HCT116 (cell line): ENCODE measurements around the gene NCBP1. TPM values are rescaled to one million over a fixed set of nuclear protein-coding genes. Genes with fewer than 3 reads are reported as not detected.

ENCODE experiments used
- ATAC-seq: fragments of 200-7000 bp; cut with Tn5 transposase; 2 replicates; pipeline ENCODE4 v1.9.1; 2020; ENCODE audit warnings: mild to moderate bottlenecking, moderate library complexity
- BruUV-seq: library from RNA; stranded (reverse); fragments of 400-500 nt; replicated peaks from 2 replicates; lab custom pipeline; 2021; lab: Mats Ljungman, UMichigan
- CTCF ChIA-PET: fragments of 300-600 bp; sonication (Branson Sonifier 250); formaldehyde crosslinking; loops from one replicate; lab custom pipeline; 2021; ENCODE audit warnings: antibody characterized with exemption; lab: Charles Lee
- POLR2A ChIA-PET: fragments of 300-600, 350-600 bp; sonication (Branson Sonifier 250); formaldehyde crosslinking; loops from one replicate; lab custom pipeline; 2021; ENCODE audit warnings: antibody characterized with exemption; lab: Charles Lee
- RAD21 ChIA-PET, 2 experiments: fragments of 300-600 bp; sonication (Branson Sonifier 250); formaldehyde crosslinking; loops; one replicate each; lab custom pipeline; 2023; ENCODE audit warnings: low total read pairs in 2 of 2; ENCODE audit not compliant: uncharacterized antibody in 2 of 2, unreplicated experiment in 2 of 2, low non-redundant PET in 1 of 2; lab: Charles Lee
- DNase-seq: peaks from one replicate; pipeline ENCODE4 v3.0.0-alpha.2; 2010; ENCODE audit warnings: low read depth, low spot score
- H2AFZ ChIP-seq: fragments of 200-600 bp; shearing (Covaris generic), sonication (generic); 2 replicates; pipeline ENCODE4 v1.6.1; 2017; ENCODE audit warnings: low read depth, mixed run types, mixed read lengths, antibody characterized with exemption, low read length; ENCODE audit not compliant: poor library complexity, severe bottlenecking
- H3K27ac ChIP-seq: 2 replicates; pipeline ENCODE4 v1.5.1; 2012; ENCODE audit warnings: low read depth, low read length
- H3K27me3 ChIP-seq: fragments of 200-600 bp; sonication (generic); 2 replicates; pipeline ENCODE4 v1.6.1; 2016; ENCODE audit warnings: mixed run types, low read length, mixed read lengths; ENCODE audit not compliant: insufficient read depth
- H3K36me3 ChIP-seq, 2 experiments: fragments of 200-500 bp in 1 of 2; fragments of 200-600 bp in 1 of 2; sonication (Bioruptor generic) in 1 of 2; sonication (generic) in 1 of 2; 2 replicates each; pipeline versions ENCODE4 v1.5.1 to v1.6.1; 2014 to 2016; ENCODE audit warnings: low read length in 2 of 2, inconsistent platforms in 1 of 2, mixed read lengths in 1 of 2, mixed run types in 1 of 2; ENCODE audit not compliant: insufficient read depth in 2 of 2, control insufficient read depth in 1 of 2
- H3K4me1 ChIP-seq, 2 experiments: fragments of 200-600 bp in 1 of 2; sonication (generic) in 1 of 2; 2 replicates each; pipeline versions ENCODE4 v1.5.1 to v1.6.1; 2012 to 2017; ENCODE audit warnings: low read length in 2 of 2, inconsistent platforms in 1 of 2, mild to moderate bottlenecking in 1 of 2, mixed read lengths in 1 of 2, mixed run types in 1 of 2, moderate library complexity in 1 of 2; ENCODE audit not compliant: insufficient read depth in 2 of 2, control insufficient read depth in 1 of 2
- H3K4me2 ChIP-seq: fragments of 200-600 bp; sonication (generic); 2 replicates; pipeline ENCODE4 v1.6.1; 2017; ENCODE audit warnings: mixed run types, low read length, mixed read lengths
- H3K4me3 ChIP-seq, 2 experiments: fragments of 200-600 bp in 1 of 2; sonication (generic) in 1 of 2; replicated peaks in 1 of 2; 2 replicates each; pipeline ENCODE4 v1.5.1; 2011 to 2016; ENCODE audit warnings: low read length in 2 of 2, control low read depth in 1 of 2, low read depth in 1 of 2, mild to moderate bottlenecking in 1 of 2, mixed read lengths in 1 of 2, mixed run types in 1 of 2
- H3K79me2 ChIP-seq: fragments of 200-600 bp; sonication (generic); 2 replicates; pipeline ENCODE4 v1.6.1; 2017; ENCODE audit warnings: mild to moderate bottlenecking, mixed run types, low read length, moderate library complexity, mixed read lengths; ENCODE audit not compliant: insufficient read depth
- H3K9ac ChIP-seq: fragments of 200-600 bp; sonication (generic); 2 replicates; pipeline ENCODE4 v1.6.1; 2016; ENCODE audit warnings: low read length, mixed read lengths
- H3K9me2 ChIP-seq: fragments of 200-600 bp; sonication (generic), shearing (Covaris generic); 2 replicates; pipeline ENCODE4 v1.6.1; 2017; ENCODE audit warnings: mixed run types, mild to moderate bottlenecking, moderate library complexity; ENCODE audit not compliant: insufficient read depth
- H3K9me3 ChIP-seq, 2 experiments: fragments of 200-500 bp in 1 of 2; fragments of 200-600 bp in 1 of 2; sonication (Bioruptor generic) in 1 of 2; sonication (generic) in 1 of 2; 2 replicates each; pipeline ENCODE4 v1.6.1; 2014 to 2017; ENCODE audit warnings: low read length in 2 of 2, mixed read lengths in 2 of 2, inconsistent platforms in 1 of 2, low read depth in 1 of 2, mild to moderate bottlenecking in 1 of 2, mixed run types in 1 of 2, moderate library complexity in 1 of 2; ENCODE audit not compliant: control insufficient read depth in 1 of 2, insufficient read depth in 1 of 2
- H4K20me1 ChIP-seq: fragments of 200-600 bp; sonication (generic), shearing (Covaris generic); 2 replicates; pipeline ENCODE4 v1.6.1; 2017; ENCODE audit warnings: mixed run types, mild to moderate bottlenecking, moderate library complexity; ENCODE audit not compliant: insufficient read depth
- CEBPB ChIP-seq: IDR thresholded peaks from 2 replicates; pipeline ENCODE4 v1.6.1; 2012; ENCODE audit warnings: low read depth
- EGR1 ChIP-seq: IDR thresholded peaks from 2 replicates; pipeline ENCODE4 v1.6.1; 2012; ENCODE audit warnings: low read depth
- EZH2phosphoT487 ChIP-seq: fragments of 200-600 bp; IDR thresholded peaks from 2 replicates; pipeline ENCODE4 v1.6.1; 2018; ENCODE audit warnings: antibody characterized with exemption, borderline replicate concordance
- FOSL1 ChIP-seq: IDR thresholded peaks from 2 replicates; pipeline ENCODE4 v1.6.1; 2012; ENCODE audit warnings: low read depth
- POLR2AphosphoS5 ChIP-seq: IDR thresholded peaks from 2 replicates; pipeline ENCODE4 v1.6.1; 2011; ENCODE audit warnings: mild to moderate bottlenecking, low read depth, low read length, moderate library complexity
- RAD21 ChIP-seq: IDR thresholded peaks from 2 replicates; pipeline ENCODE4 v1.6.1; 2012; ENCODE audit warnings: low read depth, mild to moderate bottlenecking
- SIN3A ChIP-seq: IDR thresholded peaks from 2 replicates; pipeline ENCODE4 v1.6.1; 2012; ENCODE audit warnings: low read depth
- SP1 ChIP-seq: IDR thresholded peaks from 2 replicates; pipeline ENCODE4 v1.6.1; 2012; ENCODE audit warnings: low read depth
- SRF ChIP-seq: IDR thresholded peaks from 2 replicates; pipeline ENCODE4 v1.6.1; 2012; ENCODE audit warnings: low read depth
- TCF7L2 ChIP-seq: IDR thresholded peaks from 2 replicates; pipeline ENCODE4 v1.7.0; 2011; ENCODE audit warnings: borderline replicate concordance, inconsistent platforms; ENCODE audit not compliant: insufficient read depth, insufficient read length; ENCODE audit errors: extremely low read depth
- ZFX ChIP-seq: fragments of 450-650 bp; IDR thresholded peaks from 2 replicates; pipeline ENCODE4 v1.6.1; 2017
- ZNF274 ChIP-seq: fragments of 200-500 bp; sonication (Bioruptor generic); IDR thresholded peaks from 2 replicates; pipeline ENCODE4 v1.6.1; 2014; ENCODE audit warnings: mild to moderate bottlenecking, low read depth, low read length, inconsistent platforms
- intact Hi-C: fragments of 100-400 bp; cut with micrococcal nuclease; formaldehyde crosslinking; loops from 2 replicates; pipeline ENCODE4 v1.10.0; 2022
- total RNA-seq: library from RNA; stranded (reverse); gene quantifications from one replicate; pipeline ENCODE4 v1.2.1, GENCODE V29; 2021; ENCODE audit not compliant: unreplicated experiment
- TF ChIP-seq, protein P1 (sequence below), 3 experiments: fragments of 200-600 bp in 1 of 3; sonication (generic) in 1 of 3; IDR thresholded peaks in 2 of 3; conservative IDR thresholded peaks in 1 of 3; 2 replicates each; pipeline ENCODE4 v1.5.1; 2012 to 2017; ENCODE audit warnings: low read depth in 2 of 3, low read length in 2 of 3, antibody characterized with exemption in 1 of 3, borderline replicate concordance in 1 of 3, control low read depth in 1 of 3, mild to moderate bottlenecking in 1 of 3, mixed read lengths in 1 of 3, mixed run types in 1 of 3, moderate library complexity in 1 of 3; ENCODE audit not compliant: insufficient read depth in 1 of 3
- TF ChIP-seq, protein P2 (sequence below): IDR thresholded peaks from 2 replicates; pipeline ENCODE4 v1.6.1; 2012

NCBP1 gene
- total RNA-seq, 1 experiment from 2014 or later = 32.9 TPM

DNA sequence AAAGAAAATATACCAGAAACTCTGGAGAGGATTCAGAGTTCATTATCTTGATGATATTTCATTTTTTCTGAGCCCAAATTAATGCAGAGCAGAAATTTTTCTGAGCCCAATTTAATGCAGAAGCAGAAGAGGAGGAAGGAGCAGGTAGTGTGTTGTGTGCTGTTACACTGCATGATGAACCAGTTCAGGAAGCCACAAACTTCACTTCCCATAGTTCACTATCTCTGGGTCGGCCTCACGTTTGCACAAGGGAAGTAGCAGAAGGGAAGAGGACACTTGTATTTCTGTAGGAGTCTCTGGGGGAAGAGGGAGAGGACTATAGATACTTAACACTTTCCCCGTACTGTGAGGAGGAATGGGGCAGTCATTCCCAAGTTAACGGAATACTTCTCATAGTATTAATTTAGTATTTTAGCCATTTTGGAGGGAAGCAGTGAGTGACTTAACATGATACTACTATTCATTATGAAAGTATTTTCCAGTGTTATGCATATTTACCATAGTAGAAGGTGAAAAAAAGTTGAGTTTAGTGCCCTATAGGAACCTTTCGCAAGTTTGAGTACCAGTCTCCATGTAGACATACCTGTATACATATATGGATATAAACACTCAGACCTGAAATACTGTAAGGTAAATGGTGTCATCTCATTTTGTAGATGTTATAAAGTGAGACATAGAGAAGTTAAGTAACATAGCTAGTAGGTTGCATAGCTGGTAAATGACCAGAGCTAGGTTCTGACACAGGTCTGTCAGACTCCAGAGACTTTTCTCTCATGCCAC lies 33.5 kb downstream of the NCBP1 start:
- TF ChIP-seq SP1 (no peak), SIN3A (no peak), SRF (no peak), ZFX (no peak), EGR1 (no peak)
- TF ChIP-seq, protein P1, sequence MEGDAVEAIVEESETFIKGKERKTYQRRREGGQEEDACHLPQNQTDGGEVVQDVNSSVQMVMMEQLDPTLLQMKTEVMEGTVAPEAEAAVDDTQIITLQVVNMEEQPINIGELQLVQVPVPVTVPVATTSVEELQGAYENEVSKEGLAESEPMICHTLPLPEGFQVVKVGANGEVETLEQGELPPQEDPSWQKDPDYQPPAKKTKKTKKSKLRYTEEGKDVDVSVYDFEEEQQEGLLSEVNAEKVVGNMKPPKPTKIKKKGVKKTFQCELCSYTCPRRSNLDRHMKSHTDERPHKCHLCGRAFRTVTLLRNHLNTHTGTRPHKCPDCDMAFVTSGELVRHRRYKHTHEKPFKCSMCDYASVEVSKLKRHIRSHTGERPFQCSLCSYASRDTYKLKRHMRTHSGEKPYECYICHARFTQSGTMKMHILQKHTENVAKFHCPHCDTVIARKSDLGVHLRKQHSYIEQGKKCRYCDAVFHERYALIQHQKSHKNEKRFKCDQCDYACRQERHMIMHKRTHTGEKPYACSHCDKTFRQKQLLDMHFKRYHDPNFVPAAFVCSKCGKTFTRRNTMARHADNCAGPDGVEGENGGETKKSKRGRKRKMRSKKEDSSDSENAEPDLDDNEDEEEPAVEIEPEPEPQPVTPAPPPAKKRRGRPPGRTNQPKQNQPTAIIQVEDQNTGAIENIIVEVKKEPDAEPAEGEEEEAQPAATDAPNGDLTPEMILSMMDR (IDR thresholded peaks at IDR 0.05 in 2 of 3, conservative IDR thresholded peaks at IDR 0.05 in 1 of 3; ENCODE audit: borderline replicate concordance in 1 of 3, insufficient read depth in 1 of 3, low read depth in 2 of 3, low read length in 2 of 3) = no peak
- ChIA-PET CTCF (no interaction called here), RAD21 (no interaction called here), POLR2A (no interaction called here)
- ATAC-seq (no peak), DNase-seq (no peak)
- Histone ChIP-seq H3K9me3 (no peaks in the 10 kb centered on the region), H3K79me2 (no peaks in the 10 kb centered on the region), H3K27ac (no peak overlapping the region), H3K4me3 (no peak overlapping the region), H3K4me1 (no peaks in the 10 kb centered on the region), H2AFZ (no peak overlapping the region), H3K9ac (no peak overlapping the region), H3K9me2 (no peaks in the 10 kb centered on the region), H3K4me2 (no peak overlapping the region), H3K36me3 (peaks cover 83 to 87% of the 10 kb centered on the region in 2 experiments), H4K20me1 (no peaks in the 10 kb centered on the region), H3K27me3 (no peaks in the 10 kb centered on the region)
- intact Hi-C loops = no loop called here
- BruUV-seq = no TSS peak

DNA sequence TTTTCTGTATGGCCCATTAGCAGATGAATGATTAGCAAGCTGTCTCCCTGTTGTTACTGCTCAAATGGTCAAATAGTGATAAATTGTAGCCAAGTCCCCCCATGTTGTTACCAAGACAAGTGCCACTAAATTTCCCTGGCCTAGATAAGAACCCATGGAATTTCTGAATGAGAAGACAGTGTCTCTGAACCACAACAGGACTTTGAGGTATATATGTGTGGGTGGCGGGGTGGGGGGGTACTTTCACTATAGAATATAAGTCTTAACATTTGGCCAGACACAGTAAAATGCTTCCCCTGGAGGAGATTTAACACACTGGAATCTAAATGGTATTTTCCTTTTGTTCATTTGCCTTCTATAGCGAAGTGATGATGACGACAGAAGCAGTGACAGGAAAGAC lies 34.9 kb downstream of the NCBP1 start:
- no peak overlapping the region for H3K9ac ChIP-seq
- H3K36me3 ChIP-seq = peaks cover 81 to 83% of the 10 kb centered on the region in 2 experiments
- TF ChIP-seq, protein P2, sequence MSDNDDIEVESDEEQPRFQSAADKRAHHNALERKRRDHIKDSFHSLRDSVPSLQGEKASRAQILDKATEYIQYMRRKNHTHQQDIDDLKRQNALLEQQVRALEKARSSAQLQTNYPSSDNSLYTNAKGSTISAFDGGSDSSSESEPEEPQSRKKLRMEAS = no peak
- TF ChIP-seq EZH2phosphoT487 (no peak), ZNF274 (no peak), TCF7L2 (no peak), POLR2AphosphoS5 (no peak), FOSL1 (no peak), CEBPB (no peak), RAD21 (no peak)
- TF ChIP-seq, protein P1 (IDR thresholded peaks at IDR 0.05 in 2 of 3, conservative IDR thresholded peaks at IDR 0.05 in 1 of 3; ENCODE audit: borderline replicate concordance in 1 of 3, insufficient read depth in 1 of 3, low read depth in 2 of 3, low read length in 2 of 3) = no peak

More for the DNA sequence above, 34.9 kb downstream of the NCBP1 start:
- Histone ChIP-seq H3K79me2 (no peaks in the 10 kb centered on the region), H3K9me3 (no peaks in the 10 kb centered on the region), H3K9me2 (no peaks in the 10 kb centered on the region), H3K27me3 (no peaks in the 10 kb centered on the region), H2AFZ (no peak overlapping the region), H3K4me3 (no peak overlapping the region), H3K27ac (no peak overlapping the region), H4K20me1 (no peaks in the 10 kb centered on the region), H3K4me2 (no peak overlapping the region), H3K4me1 (no peaks in the 10 kb centered on the region)
- CTCF ChIA-PET = no interaction called here
- RAD21 ChIA-PET = no interaction called here
- POLR2A ChIA-PET = no interaction called here
- intact Hi-C loops = no loop called here
- no TSS peak for BruUV-seq
- ATAC-seq (no peak), DNase-seq (no peak)
